PC-3 (cell line): ENCODE data around the gene PLEKHM3. TPM values are rescaled to one million over a fixed set of nuclear protein-coding genes. Genes with fewer than 3 reads are reported as not detected.

ENCODE experiments used
- ATAC-seq: fragments of 200-7000 bp; cut with Tn5 transposase; 2 replicates; pipeline ENCODE4 v1.9.1; 2020; ENCODE audit warnings: mild to moderate bottlenecking, moderate library complexity
- BruUV-seq: library from RNA; stranded (reverse); fragments of 400-500 nt; replicated peaks from 2 replicates; lab custom pipeline; 2021; lab: Mats Ljungman, UMichigan
- CTCF ChIA-PET: fragments of 300-600 bp; sonication (Branson Sonifier 250); formaldehyde crosslinking; loops from one replicate; lab custom pipeline; 2022; ENCODE audit warnings: antibody characterized with exemption; lab: Charles Lee
- POLR2A ChIA-PET: fragments of 300-600 bp; sonication (Branson Sonifier 250); formaldehyde crosslinking; loops from one replicate; lab custom pipeline; 2022; ENCODE audit warnings: antibody characterized with exemption; ENCODE audit not compliant: unreplicated experiment; lab: Charles Lee
- DNase-seq: peaks from one replicate; pipeline ENCODE4 v3.0.0-alpha.2; 2015
- H2AFZ ChIP-seq: fragments of 300-600 bp; sonication (generic); 2 replicates; pipeline ENCODE4 v1.6.0; 2016; ENCODE audit warnings: antibody characterized with exemption, low read length
- H3F3A ChIP-seq: fragments of 300-600 bp; sonication (generic); one replicate; pipeline ENCODE4 v1.6.0; 2017; ENCODE audit warnings: antibody characterized with exemption, low read length, control low read depth, mild to moderate bottlenecking; ENCODE audit not compliant: unreplicated experiment
- H3K27ac ChIP-seq: fragments of 300-600 bp; sonication (generic); 2 replicates; pipeline ENCODE4 v1.5.1; 2016; ENCODE audit warnings: mild to moderate bottlenecking, low read length
- H3K27me3 ChIP-seq: fragments of 300-600 bp; sonication (generic); 2 replicates; pipeline ENCODE4 v1.6.1; 2016; ENCODE audit warnings: low read length, mixed read lengths
- H3K36me3 ChIP-seq: fragments of 300-600 bp; sonication (generic); 2 replicates; pipeline ENCODE4 v1.6.1; 2016; ENCODE audit warnings: low read depth, mixed run types, low read length, mixed read lengths
- H3K4me1 ChIP-seq: fragments of 300-600 bp; sonication (generic); 2 replicates; pipeline ENCODE4 v1.5.1; 2016; ENCODE audit warnings: low read length; ENCODE audit not compliant: insufficient read depth
- H3K4me2 ChIP-seq: fragments of 300-600 bp; sonication (generic); 2 replicates; pipeline ENCODE4 v1.6.0; 2016; ENCODE audit warnings: low read length
- H3K4me3 ChIP-seq: fragments of 300-600 bp; sonication (generic); 2 replicates; pipeline ENCODE4 v1.5.1; 2016; ENCODE audit warnings: mild to moderate bottlenecking, low read length, mixed read lengths
- H3K79me2 ChIP-seq: fragments of 300-600 bp; sonication (generic); 2 replicates; pipeline ENCODE4 v1.6.1; 2017; ENCODE audit warnings: low read length, mixed read lengths
- H3K9ac ChIP-seq: fragments of 300-600 bp; sonication (generic); 2 replicates; pipeline ENCODE4 v1.6.0; 2016; ENCODE audit warnings: mild to moderate bottlenecking, low read length
- H3K9me2 ChIP-seq: fragments of 300-600 bp; sonication (generic); replicated peaks from 2 replicates; pipeline ENCODE4 v1.6.1; 2016; ENCODE audit warnings: mixed run types, low read length, mixed read lengths
- H3K9me3 ChIP-seq: fragments of 300-600 bp; sonication (generic); 2 replicates; pipeline ENCODE4 v1.6.1; 2016; ENCODE audit warnings: low read length, mixed read lengths
- H4K20me1 ChIP-seq: fragments of 300-600 bp; sonication (generic); 2 replicates; pipeline ENCODE4 v1.6.1; 2016; ENCODE audit warnings: low read length, mixed read lengths
- CTCF ChIP-seq: fragments of 300-600 bp; sonication (generic); conservative IDR thresholded peaks from 2 replicates; pipeline ENCODE4 v1.5.1; 2017; ENCODE audit warnings: antibody characterized with exemption, low read depth, mild to moderate bottlenecking, low read length
- EZH2 ChIP-seq: fragments of 300-600 bp; sonication (generic); IDR thresholded peaks from one replicate; pipeline ENCODE4 v1.6.1; 2017; ENCODE audit warnings: antibody characterized with exemption, mild to moderate bottlenecking, low read length; ENCODE audit not compliant: unreplicated experiment
- EZH2phosphoT487 ChIP-seq: fragments of 300-600 bp; sonication (generic); IDR thresholded peaks from 2 replicates; pipeline ENCODE4 v1.6.1; 2018; ENCODE audit warnings: mild to moderate bottlenecking, antibody characterized with exemption, low read length, borderline replicate concordance
- intact Hi-C: fragments of 100-400 bp; cut with micrococcal nuclease; formaldehyde crosslinking; loops from 2 replicates; pipeline ENCODE4 v1.9.0; 2023
- total RNA-seq: library from RNA; depleted of rRNA; stranded (reverse); fragments of >200 nt; gene quantifications from 2 replicates; pipeline ENCODE4 v1.2.3, GENCODE V29; 2014

The PLEKHM3 gene
- total RNA-seq, 1 experiment from 2014 or later = 5.9 TPM

GRCh38 chr2:207873794-207874193 lies 151.5 kb downstream of the PLEKHM3 start:
- Histone ChIP-seq H3K27me3 (no peaks in the 10 kb centered on the region), H3K4me1 (peaks cover 17% of the 10 kb centered on the region), H3K36me3 (no peaks in the 10 kb centered on the region), H3K4me2 (no peak overlapping the region), H3K9me2 (no peaks in the 10 kb centered on the region), H3K9me3 (no peaks in the 10 kb centered on the region), H4K20me1 (no peaks in the 10 kb centered on the region), H3K9ac (no peak overlapping the region), H2AFZ (no peak overlapping the region), H3K4me3 (no peak overlapping the region), H3F3A (no peaks in the 10 kb centered on the region), H3K79me2 (no peaks in the 10 kb centered on the region), H3K27ac (no peak overlapping the region)
- no peak for ATAC-seq
- TF ChIP-seq EZH2phosphoT487 (no peak), CTCF (no peak), EZH2 (no peak)
- CTCF ChIA-PET = no interaction called here
- BruUV-seq = no TSS peak
- DNase-seq = no peak
- POLR2A ChIA-PET = no interaction called here
- intact Hi-C loops = no loop called here

- H2AFZ ChIP-seq = no peak overlapping the region
- no peaks in the 10 kb centered on the region for H3K79me2 ChIP-seq
- H4K20me1 ChIP-seq = no peaks in the 10 kb centered on the region
- H3K4me2 ChIP-seq = no peak overlapping the region
- ChIA-PET POLR2A (no interaction called here), CTCF (no interaction called here)
- intact Hi-C loops = no loop called here
- no peaks in the 10 kb centered on the region for H3K27me3 ChIP-seq
- H3K9ac ChIP-seq = no peak overlapping the region
- no peak for DNase-seq
- BruUV-seq = no TSS peak
- ATAC-seq = no peak
- TF ChIP-seq EZH2 = no peak
- TF ChIP-seq EZH2phosphoT487 = no peak
- no peak for TF ChIP-seq CTCF
- no peaks in the 10 kb centered on the region for H3K9me2 ChIP-seq
- H3K4me3 ChIP-seq = no peak overlapping the region
- peaks cover 19% of the 10 kb centered on the region for H3K4me1 ChIP-seq
- no peaks in the 10 kb centered on the region for H3K9me3 ChIP-seq
- H3F3A ChIP-seq = no peaks in the 10 kb centered on the region
- no peak overlapping the region for H3K27ac ChIP-seq
- H3K36me3 ChIP-seq = no peaks in the 10 kb centered on the region
These were observed 153.4 kb downstream of the PLEKHM3 start for GRCh38 chr2:207871911-207872310.

GRCh38 chr2:207871506-207871905 lies 153.8 kb downstream of the PLEKHM3 start:
- ChIA-PET POLR2A (no interaction called here), CTCF (no interaction called here)

More at GRCh38 chr2:207871506-207871905, 153.8 kb downstream of the PLEKHM3 start:
- Histone ChIP-seq H3K4me2 (no peak overlapping the region), H3K9ac (no peak overlapping the region), H2AFZ (no peak overlapping the region), H3K4me3 (no peak overlapping the region), H3K9me2 (no peaks in the 10 kb centered on the region), H3K27me3 (no peaks in the 10 kb centered on the region), H4K20me1 (no peaks in the 10 kb centered on the region), H3F3A (no peaks in the 10 kb centered on the region), H3K27ac (no peak overlapping the region), H3K79me2 (no peaks in the 10 kb centered on the region), H3K36me3 (no peaks in the 10 kb centered on the region), H3K9me3 (no peaks in the 10 kb centered on the region), H3K4me1 (peaks cover 19% of the 10 kb centered on the region)
- no TSS peak for BruUV-seq
- DNase-seq = no peak
- TF ChIP-seq EZH2 (no peak), CTCF (no peak), EZH2phosphoT487 (no peak)
- no peak for ATAC-seq
- intact Hi-C loops = no loop called here
